HEK293 (cell line): ENCODE results near the gene PPM1F.

Experiments
- CTCF ChIA-PET: fragments of 350-600 bp; formaldehyde crosslinking; extraction: SDS; loops from one replicate; lab custom pipeline; 2021; ENCODE audit warnings: antibody characterized with exemption; lab: Yijun Ruan, JAX
- POLR2A ChIA-PET: fragments of 300-600 bp; formaldehyde crosslinking; extraction: SDS; loops from one replicate; lab custom pipeline; 2020; ENCODE audit warnings: antibody characterized with exemption, inconsistent platforms; lab: Yijun Ruan, JAX
- H3K27ac ChIP-seq: fragments of 200-500 bp; sonication (Bioruptor generic); 2 replicates; pipeline ENCODE4 v1.5.1; 2014; ENCODE audit warnings: low read depth, low read length, control low read depth, inconsistent platforms; ENCODE audit errors: extremely low read depth
- H3K36me3 ChIP-seq, 2 experiments: fragments of 200-500 bp in 1 of 2; sonication (Bioruptor generic) in 1 of 2; 1 replicate in 1 of 2; 2 replicates in 1 of 2; pipeline ENCODE4 v1.5.1; 2014 to 2017; ENCODE audit warnings: inconsistent platforms in 2 of 2, low read length in 2 of 2; ENCODE audit not compliant: control insufficient read depth in 2 of 2, insufficient read depth in 1 of 2
- H3K4me1 ChIP-seq: fragments of 200-500 bp; sonication (Bioruptor generic); 2 replicates; pipeline ENCODE4 v1.5.1; 2014; ENCODE audit warnings: mild to moderate bottlenecking, low read length, inconsistent platforms; ENCODE audit not compliant: control insufficient read depth, insufficient read depth
- H3K4me3 ChIP-seq: 2 replicates; pipeline ENCODE4 v1.5.1; 2011; ENCODE audit warnings: low read depth, mild to moderate bottlenecking, control low read depth, low read length, moderate library complexity
- H3K9me3 ChIP-seq: fragments of 200-500 bp; sonication (Bioruptor generic); 2 replicates; pipeline ENCODE4 v1.5.1; 2014; ENCODE audit warnings: low read depth, low read length, inconsistent platforms; ENCODE audit not compliant: control insufficient read depth, insufficient read depth
- ZBTB11 ChIP-seq: fragments of 450-650 bp; formaldehyde crosslinking; conservative IDR thresholded peaks from 2 replicates; pipeline ENCODE4 v1.5.1; 2016; ENCODE audit warnings: low read depth, missing biosample characterization, missing genetic modification characterization
- ZIC2 ChIP-seq: fragments of 450-650 bp; formaldehyde crosslinking; IDR thresholded peaks from 2 replicates; pipeline ENCODE4 v1.5.1; 2016; ENCODE audit warnings: missing biosample characterization, missing genetic modification characterization
- ZNF184 ChIP-seq: fragments of 450-650 bp; IDR thresholded peaks from 2 replicates; pipeline ENCODE4 v1.5.1; 2018; ENCODE audit warnings: missing biosample characterization, mild to moderate bottlenecking, missing genetic modification characterization
- ZNF362 ChIP-seq: fragments of 450-650 bp; formaldehyde crosslinking; IDR thresholded peaks from 2 replicates; pipeline ENCODE4 v1.5.1; 2016; ENCODE audit warnings: missing biosample characterization, missing genetic modification characterization
- ZNF391 ChIP-seq: fragments of 450-650 bp; formaldehyde crosslinking; IDR thresholded peaks from 2 replicates; pipeline ENCODE4 v1.5.1; 2016; ENCODE audit warnings: low read depth, missing biosample characterization, missing genetic modification characterization, borderline replicate concordance
- ZNF518A ChIP-seq: fragments of 450-650 bp; formaldehyde crosslinking; conservative IDR thresholded peaks from 2 replicates; pipeline ENCODE4 v1.5.1; 2016; ENCODE audit warnings: low read depth, missing biosample characterization, missing genetic modification characterization
- ZNF610 ChIP-seq: fragments of 450-650 bp; formaldehyde crosslinking; IDR thresholded peaks from 2 replicates; pipeline ENCODE4 v1.5.1; 2016; ENCODE audit warnings: missing biosample characterization, missing genetic modification characterization, borderline replicate concordance
- ZNF677 ChIP-seq: fragments of 450-650 bp; IDR thresholded peaks from 2 replicates; pipeline ENCODE4 v1.5.0; 2018; ENCODE audit warnings: missing biosample characterization, mild to moderate bottlenecking, missing genetic modification characterization, moderate library complexity
- ZNF837 ChIP-seq: fragments of 450-650 bp; formaldehyde crosslinking; IDR thresholded peaks from 2 replicates; pipeline ENCODE4 v1.5.1; 2016; ENCODE audit warnings: missing biosample characterization, missing genetic modification characterization
- TF ChIP-seq, protein P1 (sequence below): fragments of 450-650 bp; formaldehyde crosslinking; IDR thresholded peaks from 2 replicates; pipeline ENCODE4 v1.5.1; 2016; ENCODE audit warnings: missing biosample characterization, missing genetic modification characterization, low read depth

PPM1F gene

DNA sequence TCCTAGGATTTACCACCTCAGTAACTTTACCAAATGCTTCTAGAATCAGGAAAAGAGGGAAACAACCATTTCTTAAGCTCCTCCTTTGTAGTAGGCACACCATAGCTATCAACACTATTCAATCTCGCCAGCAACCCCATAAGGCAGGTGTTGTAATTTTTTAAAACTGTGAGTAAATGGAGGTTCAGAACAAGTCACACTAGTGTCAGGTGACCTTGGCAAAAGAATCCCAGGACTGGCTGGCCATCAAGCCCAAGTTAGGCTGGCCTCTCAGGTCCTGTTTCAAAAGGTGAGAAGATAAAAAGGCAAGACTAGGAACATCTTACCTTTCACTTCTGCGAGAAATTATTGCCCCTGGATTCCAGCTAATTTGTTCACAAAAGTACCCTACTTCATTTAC lies 29.2 kb upstream of the PPM1F start:
- peaks cover 0 to 32% of the 10 kb centered on the region in 2 experiments; a peak in 1 of 3 replicates for H3K36me3 ChIP-seq
- H3K4me1 ChIP-seq, result no peaks in the 10 kb centered on the region
- no peaks in the 10 kb centered on the region for H3K9me3 ChIP-seq
- peak overlapping the region; percentile 96 for H3K4me3 ChIP-seq
- H3K27ac ChIP-seq, result no peak overlapping the region; the same call in 1 of the 2 replicates
- TF ChIP-seq ZNF518A (tag by site-specific recombination), result no peak
- CTCF ChIA-PET, result interaction anchor here (0.6 to 4.3 kb wide), 7 partner anchors 10 to 316 kb away, joined by 3 to 47 read pairs (median 3); partner anchors contain the start of gene PPM1F
- POLR2A ChIA-PET, result interaction anchor here (0.6 to 1.4 kb wide), 5 partner anchors 10 to 220 kb away, joined by 3 to 11 read pairs (median 3); partner anchors contain the start of gene PPM1F

- no peak overlapping the region for H3K4me3 ChIP-seq
- POLR2A ChIA-PET, result no interaction called here
- TF ChIP-seq ZNF837 (tag by site-specific recombination), result no peak
- TF ChIP-seq ZNF362, result no peak
- TF ChIP-seq ZNF391 (tag by site-specific recombination), result no peak
- TF ChIP-seq ZNF677, result no peak
- TF ChIP-seq ZIC2 (tag by site-specific recombination), result no peak
- TF ChIP-seq ZBTB11 (tag by site-specific recombination), result no peak
- TF ChIP-seq, protein P1, sequence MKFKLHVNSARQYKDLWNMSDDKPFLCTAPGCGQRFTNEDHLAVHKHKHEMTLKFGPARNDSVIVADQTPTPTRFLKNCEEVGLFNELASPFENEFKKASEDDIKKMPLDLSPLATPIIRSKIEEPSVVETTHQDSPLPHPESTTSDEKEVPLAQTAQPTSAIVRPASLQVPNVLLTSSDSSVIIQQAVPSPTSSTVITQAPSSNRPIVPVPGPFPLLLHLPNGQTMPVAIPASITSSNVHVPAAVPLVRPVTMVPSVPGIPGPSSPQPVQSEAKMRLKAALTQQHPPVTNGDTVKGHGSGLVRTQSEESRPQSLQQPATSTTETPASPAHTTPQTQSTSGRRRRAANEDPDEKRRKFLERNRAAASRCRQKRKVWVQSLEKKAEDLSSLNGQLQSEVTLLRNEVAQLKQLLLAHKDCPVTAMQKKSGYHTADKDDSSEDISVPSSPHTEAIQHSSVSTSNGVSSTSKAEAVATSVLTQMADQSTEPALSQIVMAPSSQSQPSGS, result no peak
- TF ChIP-seq ZNF184, result no peak
- no peak for TF ChIP-seq ZNF610
- TF ChIP-seq, all 188 proteins: peak for 0
- H3K27ac ChIP-seq, result no peak overlapping the region
- H3K4me1 ChIP-seq, result no peaks in the 10 kb centered on the region
- no peaks in the 10 kb centered on the region for H3K9me3 ChIP-seq
- peaks cover 0 to 42% of the 10 kb centered on the region in 2 experiments; a peak in 1 of 3 replicates for H3K36me3 ChIP-seq
- CTCF ChIA-PET, result interaction anchor here (4.3 kb wide), 1 partner anchor 8 kb away, joined by 47 read pairs; no protein-coding TSS in a partner anchor
Observed at GRCh38 chr22:21980547-21980946, 27.9 kb upstream of the PPM1F start.
